GM13976 (cell line): ENCODE data around the gene IGF1R.

Experiments used
- DNase-seq: peaks from one replicate; pipeline ENCODE4 v3.0.0; 2012; ENCODE audit warnings: low spot score
- CTCF ChIP-seq: IDR thresholded peaks from 2 replicates; pipeline ENCODE4 v1.5.1; 2012; ENCODE audit warnings: borderline replicate concordance, mild to moderate bottlenecking; ENCODE audit not compliant: insufficient read depth; ENCODE audit errors: extremely low read depth, missing control alignments, control extremely low read depth
- in situ Hi-C: fragments of 300-500 bp; cut with MboI; formaldehyde crosslinking; loops from one replicate; pipeline ENCODE4 v1.12.0; 2022; ENCODE audit warnings: low sequenced_read_pairs, mixed read lengths, inconsistent platforms; ENCODE audit not compliant: unreplicated experiment

Gene IGF1R

GRCh38 chr15:98966091-98966787 lies 317.9 kb downstream of the IGF1R start:
- no peak for TF ChIP-seq CTCF
- in situ Hi-C loops: no loop called here
- no peak for DNase-seq

GRCh38 chr15:98967096-98967495 lies 318.8 kb downstream of the IGF1R start:
- no peak for TF ChIP-seq CTCF
- in situ Hi-C loops: no loop called here
- no peak for DNase-seq

- TF ChIP-seq CTCF: no peak
- no peak for DNase-seq
- in situ Hi-C loops: no loop called here
These were observed 319.6 kb downstream of the IGF1R start for GRCh38 chr15:98967916-98968315.

- DNase-seq: no peak
- in situ Hi-C loops: no loop called here
- no peak for TF ChIP-seq CTCF
These were observed 320.2 kb downstream of the IGF1R start for GRCh38 chr15:98968576-98968975.

GRCh38 chr15:98969126-98969735 lies 320.9 kb downstream of the IGF1R start:
- no peak for TF ChIP-seq CTCF
- DNase-seq: no peak
- in situ Hi-C loops: no loop called here

GRCh38 chr15:98970799-98971198 lies 322.5 kb downstream of the IGF1R start:
- no peak for TF ChIP-seq CTCF
- no peak for DNase-seq
- in situ Hi-C loops: no loop called here
